ENCODE data around the gene TFAM. TPM values are rescaled to one million over a fixed set of nuclear protein-coding genes. Genes with fewer than 3 reads are reported as not detected.

Gene TFAM
- 38.4 and 40.6 TPM in 2 replicates for total RNA-seq
- total RNA-seq (2013) = 48.4 TPM
- 8.2 and 13.7 TPM in 2 replicates for polyA plus RNA-seq
- polyA minus RNA-seq = 16.3 and 25.9 TPM in 2 replicates

- peak within 1 kb of the TSS; percentile 94 for H3K9ac ChIP-seq (ENCODE audit: low read length)
- no peaks in the 10 kb centered on the region for H3K9me3 ChIP-seq (ENCODE audit: control extremely low read depth in 1 of 3, control insufficient read depth in 2 of 3, insufficient read depth in 1 of 3, low read length in 2 of 3)
- no peaks in the 10 kb centered on the region for H3K27me3 ChIP-seq (replicated peaks in 1 of 4; ENCODE audit: control extremely low read depth in 1 of 4, control insufficient read depth in 3 of 4, insufficient read depth in 4 of 4, low read length in 3 of 4)
- H3K36me3 ChIP-seq (replicated peaks in 1 of 2; ENCODE audit: control extremely low read depth in 1 of 2, control insufficient read depth in 1 of 2, extremely low read depth in 1 of 2, insufficient read depth in 2 of 2, low read length in 1 of 2) = peaks cover 2 to 22% of the 10 kb centered on the region in 2 experiments
- peak within 1 kb of the TSS; percentile 73 to 89 (median 82) for H3K4me3 ChIP-seq (ENCODE audit: control extremely low read depth in 1 of 5, extremely low read depth in 1 of 5, insufficient read depth in 1 of 5, low read depth in 2 of 5, low read length in 4 of 5)
- H4K20me1 ChIP-seq (ENCODE audit: control insufficient read depth, insufficient read depth, low read length, poor library complexity, severe bottlenecking) = no peaks in the 10 kb centered on the region
- peak within 1 kb of the TSS; percentile 87 for H3K4me2 ChIP-seq (replicated peaks; ENCODE audit: low read depth, low read length, poor library complexity, severe bottlenecking)
- Mint-ChIP-seq H3K27me3 (no peaks in the 10 kb centered on the region), H3K4me3 (peak within 1 kb of the TSS; percentile 92), H3K27ac (peak within 1 kb of the TSS; percentile 96), H3K9me3 (ENCODE audit: insufficient read depth) (no peaks in the 10 kb centered on the region), H3K4me1 (peaks cover 43% of the 10 kb centered on the region)
- intact Hi-C loops (cut with micrococcal nuclease) = loop anchor here (1.0 to 10.0 kb wide), 6 partner anchors 51 to 1520 kb away; partner anchors contain the start of genes CCDC6 and CISD1
- peak; percentile 84 for ATAC-seq (ENCODE audit: low read depth)
- peak within 1 kb of the TSS; percentile 85 for H2AFZ ChIP-seq (ENCODE audit: insufficient read depth, low read depth, low read length, poor library complexity, severe bottlenecking)
- POLR2A ChIA-PET = interaction anchor here (0.5 to 1.7 kb wide), 3 partner anchors 50 to 124 kb away, joined by 4 to 16 read pairs (median 7); partner anchors contain the start of genes CISD1, IPMK and UBE2D1
- TF ChIP-seq CTCF (IDR thresholded peaks at IDR 0.05) (peak; percentile 47), EZH2 (IDR thresholded peaks at IDR 0.05; ENCODE audit: borderline replicate concordance, insufficient read depth, low read depth, low read length, poor library complexity, severe bottlenecking) (no peak)
- peaks cover 37% of the 10 kb centered on the region for H3K79me2 ChIP-seq (ENCODE audit: control insufficient read depth, insufficient read depth, low read length)
- peak within 1 kb of the TSS; percentile 84 to 97 for H3K27ac ChIP-seq (ENCODE audit: low read length in 2 of 2)
- CTCF ChIA-PET = interaction anchor here (0.6 to 2.6 kb wide), 14 partner anchors 10 to 1843 kb away, joined by 3 to 15 read pairs (median 3); partner anchors contain the start of genes CCDC6, CISD1, IPMK and UBE2D1
- peak; percentile 97 for DNase-seq
- 0% methylated on average over 65 of the region's 65 CpGs for WGBS (ENCODE audit: insufficient coverage)
- peaks cover 24 to 29% of the 10 kb centered on the region in 2 donors for H3K4me1 ChIP-seq (ENCODE audit: control insufficient read depth in 2 of 2, insufficient read depth in 2 of 2, low read length in 2 of 2)
Measured at GRCh38 chr10:58384999-58385783, at the start of gene TFAM. Gene TFAM (plus strand): TSS chr10:58385410. CDS start chr10:58385548, 138 bp downstream.

All from B cell (primary cell).